Inflammatory macrophage treated with lipopolysaccharide for 1 hour (primary cell): ENCODE measurements around the gene COG2.
A peak's percentile ranks its signal among the peaks of the same experiment; 100 is the strongest.
"Not testable (repeated sequence)": the region's sequence is repeated elsewhere in the genome, so short reads cannot be mapped to it uniquely, and the experiment has no call there.

Experiments used
- DNase-seq, 2 donors: peaks; one replicate each; pipeline ENCODE4 v3.0.0-alpha.2; 2020 to 2022

Gene COG2

DNA sequence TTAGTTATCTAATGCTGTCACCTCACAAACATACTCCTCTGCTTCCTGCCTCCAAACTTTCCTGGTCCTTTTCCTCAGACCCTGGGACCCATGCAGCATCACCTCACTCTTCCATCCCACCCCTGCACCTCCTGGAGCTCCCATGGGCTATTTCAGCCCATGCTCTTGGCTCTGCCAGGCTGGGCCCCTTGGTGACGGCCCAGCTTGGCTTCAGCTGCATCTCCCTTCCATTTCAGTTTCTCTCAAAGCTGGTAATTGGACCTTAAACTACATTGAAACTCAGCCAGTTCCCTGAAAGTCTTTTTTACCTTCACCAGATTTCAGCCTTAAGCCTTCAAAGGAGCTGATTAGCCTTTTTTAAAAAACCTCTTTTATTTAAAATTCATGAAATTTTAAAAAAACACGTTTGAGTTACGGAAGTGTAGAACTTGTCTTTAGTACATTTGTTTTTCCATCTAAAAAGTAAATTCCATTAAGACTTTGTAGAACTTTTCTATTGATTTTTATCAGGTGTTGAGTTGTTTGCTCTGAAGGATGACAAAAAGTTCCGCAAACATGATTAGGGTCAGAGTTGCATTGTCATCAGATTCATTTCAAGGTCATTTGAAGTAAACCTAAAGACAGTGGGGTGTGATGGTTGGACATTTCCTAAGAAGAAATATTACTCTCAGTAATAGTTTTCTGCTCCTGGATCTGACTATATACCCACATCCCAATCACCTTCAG, 38.2 kb downstream of the COG2 start:
- DNase-seq, result no peak

DNA sequence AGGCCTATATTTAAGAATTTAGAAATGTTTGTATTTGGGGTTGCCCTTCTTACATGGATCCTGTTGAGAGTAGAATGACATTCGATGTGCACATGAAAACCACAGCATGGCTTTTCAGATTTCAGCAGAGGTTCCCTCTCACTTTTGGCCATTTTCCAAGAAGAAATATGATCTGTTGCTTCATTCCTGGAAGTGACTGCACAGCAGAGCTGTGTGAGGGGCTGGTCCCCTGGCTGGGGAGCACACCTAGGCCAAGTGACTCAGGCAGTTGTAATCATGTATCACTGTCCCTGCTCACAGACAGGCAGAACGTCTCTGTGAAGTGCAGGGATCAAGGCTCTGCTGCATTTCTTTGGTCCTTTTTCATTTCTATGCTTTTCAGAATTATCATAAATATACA, 39.3 kb downstream of the COG2 start:
- peak; percentile 4 to 17 for DNase-seq

DNA sequence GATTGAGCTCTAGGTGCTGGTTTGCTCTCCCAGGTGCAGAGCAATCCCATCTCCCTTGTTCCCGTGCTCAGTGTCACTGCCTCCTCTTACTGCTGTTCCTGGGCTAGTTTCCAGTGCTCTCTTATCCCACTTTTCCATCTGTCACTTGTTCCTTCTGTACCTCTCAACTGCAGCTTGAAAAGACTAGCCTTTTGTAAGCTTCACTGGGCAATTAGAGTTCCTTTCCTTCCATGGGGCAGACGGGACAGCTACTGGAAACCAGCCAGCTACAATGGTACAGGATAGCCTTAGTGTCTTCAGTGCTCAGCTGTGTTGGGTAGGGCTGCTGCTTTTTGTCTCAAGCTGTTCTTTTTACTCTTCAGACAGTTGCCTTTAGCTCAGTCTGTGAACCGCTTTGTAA, 40.0 kb downstream of the COG2 start:
- DNase-seq, result no peak

DNA sequence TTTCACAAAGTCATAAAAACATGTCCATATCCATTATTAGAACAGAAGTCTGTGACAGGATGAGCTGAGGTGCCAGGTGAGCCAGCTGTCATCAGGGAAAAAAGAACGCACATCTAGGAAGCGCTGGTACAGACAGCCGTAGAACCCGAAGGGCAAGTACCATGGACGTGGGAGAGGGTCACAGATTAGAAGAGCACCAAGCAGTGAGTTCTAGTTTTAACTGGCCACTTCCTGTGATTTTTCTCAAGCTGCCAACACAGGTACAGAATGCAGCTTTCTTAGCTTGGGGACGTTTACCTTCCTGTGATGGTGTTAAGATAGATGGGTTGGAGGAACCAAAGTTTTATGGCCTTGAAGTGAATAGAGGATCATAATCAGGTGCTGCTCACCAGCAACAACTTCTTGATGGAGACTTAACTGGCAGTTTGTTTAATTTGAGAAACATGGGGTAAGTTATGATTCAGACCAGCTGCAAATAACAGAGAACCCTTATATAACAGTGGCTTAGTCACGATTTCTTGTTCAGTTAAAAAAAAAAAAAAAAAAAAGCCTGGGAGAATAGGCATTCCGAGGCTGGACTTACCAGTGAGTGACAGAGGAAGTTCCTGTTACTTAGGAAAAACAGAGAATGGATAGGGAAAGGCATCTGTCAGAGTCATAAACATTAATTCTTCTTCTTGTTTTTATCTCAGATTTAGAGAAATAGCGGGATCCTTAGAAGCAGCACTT, 40.8 kb downstream of the COG2 start:
- no peak for DNase-seq

DNA sequence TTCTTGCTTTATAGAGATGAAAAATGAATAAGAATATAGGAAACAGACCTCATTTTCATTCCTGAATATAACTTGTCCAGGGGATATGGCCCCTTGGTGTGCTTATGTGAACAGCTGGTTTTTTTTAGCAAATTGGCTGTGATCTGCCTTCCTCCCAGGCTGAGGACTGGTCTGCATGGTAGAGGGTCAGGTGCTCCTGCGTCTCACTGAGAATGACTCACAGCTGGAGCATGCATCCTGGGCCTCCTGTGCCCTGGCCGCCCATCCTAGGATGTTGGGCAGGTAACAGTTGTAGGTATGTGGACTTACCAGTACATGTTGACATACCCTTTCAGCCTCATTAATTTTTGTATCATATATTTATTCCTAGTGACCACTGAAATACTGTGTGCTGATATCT, 41.9 kb downstream of the COG2 start:
- no peak for DNase-seq

DNA sequence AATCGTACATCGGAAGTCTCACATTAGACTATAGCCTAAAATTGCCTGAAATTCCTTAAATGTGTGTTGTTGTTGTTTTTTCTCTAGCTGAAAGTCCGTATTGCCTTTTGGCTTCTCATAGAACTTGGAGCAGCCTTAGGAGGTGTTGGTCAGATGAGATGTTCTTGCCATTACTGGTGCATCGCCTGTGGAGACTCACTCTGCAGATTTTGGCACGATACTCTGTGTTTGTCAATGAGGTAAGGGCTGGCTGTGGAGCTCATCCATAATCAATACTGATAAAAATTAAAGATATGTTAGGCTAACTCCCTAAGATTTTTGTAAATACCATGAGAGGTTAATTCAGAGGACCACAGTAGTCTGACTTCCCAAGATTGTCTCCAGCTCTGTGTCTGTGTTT, 42.7 kb downstream of the COG2 start:
- DNase-seq, result no peak

DNA sequence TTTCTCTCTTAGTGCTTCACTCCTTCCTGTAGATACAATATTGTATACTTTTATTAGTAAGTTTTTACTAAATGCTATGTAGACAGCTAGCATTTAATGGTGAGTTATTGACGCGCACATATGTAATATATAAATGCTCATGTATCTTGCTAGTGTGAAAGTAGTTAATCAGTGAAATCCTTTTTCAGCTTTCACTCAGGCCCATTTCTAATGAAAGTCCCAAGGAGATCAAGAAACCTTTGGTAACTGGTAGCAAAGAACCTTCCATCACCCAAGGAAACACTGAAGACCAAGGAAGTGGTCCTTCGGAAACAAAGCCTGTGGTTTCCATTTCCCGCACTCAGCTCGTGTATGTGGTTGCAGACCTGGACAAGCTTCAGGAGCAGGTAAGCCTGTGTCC, 44.5 kb downstream of the COG2 start:
- no peak for DNase-seq

GRCh38 chr1:230690101-230690500, 47.8 kb downstream of the COG2 start:
- DNase-seq, result no peak

GRCh38 chr1:230691615-230692014, 49.3 kb downstream of the COG2 start:
- DNase-seq, result no peak

DNA sequence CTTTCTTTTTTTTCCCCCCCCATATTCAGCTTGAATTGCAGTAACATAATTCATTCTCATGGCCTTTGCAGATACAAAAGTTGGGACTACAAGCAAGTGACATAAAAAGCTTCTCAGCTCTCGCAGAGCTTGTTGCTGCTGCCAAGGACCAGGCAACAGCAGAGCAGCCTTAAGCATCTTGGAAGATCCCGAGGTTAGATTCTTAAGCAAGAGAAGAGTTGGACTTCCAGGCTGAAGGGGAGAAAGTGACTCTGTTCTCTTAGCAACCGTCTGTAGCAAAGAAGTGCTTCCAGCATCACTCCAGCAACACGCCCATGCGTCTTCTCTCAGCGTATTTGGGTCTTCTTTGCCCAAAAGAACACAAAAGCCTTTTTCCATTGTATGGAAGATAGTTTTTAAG, 50.9 kb downstream of the COG2 start:
- no peak for DNase-seq

DNA sequence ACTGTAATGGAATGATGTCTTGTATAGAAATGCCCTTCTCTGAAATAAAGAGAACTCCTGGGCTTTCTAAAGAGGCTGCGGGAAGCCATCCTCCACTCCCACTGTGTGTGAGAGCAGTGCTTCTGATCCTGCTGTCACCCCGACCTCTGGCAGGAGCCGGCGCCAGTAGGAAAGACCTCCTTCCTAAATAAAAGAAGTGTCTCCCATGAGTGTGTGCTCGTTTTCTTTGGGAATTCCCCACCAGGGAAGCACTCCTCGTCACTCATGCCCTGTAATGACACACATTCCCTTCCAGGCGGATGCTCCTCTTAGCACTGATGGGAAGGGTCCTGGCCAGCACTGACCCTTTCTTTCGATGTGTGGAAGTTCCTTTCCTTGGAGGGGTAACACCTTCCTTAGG, 51.5 kb downstream of the COG2 start:
- DNase-seq, result no peak

DNA sequence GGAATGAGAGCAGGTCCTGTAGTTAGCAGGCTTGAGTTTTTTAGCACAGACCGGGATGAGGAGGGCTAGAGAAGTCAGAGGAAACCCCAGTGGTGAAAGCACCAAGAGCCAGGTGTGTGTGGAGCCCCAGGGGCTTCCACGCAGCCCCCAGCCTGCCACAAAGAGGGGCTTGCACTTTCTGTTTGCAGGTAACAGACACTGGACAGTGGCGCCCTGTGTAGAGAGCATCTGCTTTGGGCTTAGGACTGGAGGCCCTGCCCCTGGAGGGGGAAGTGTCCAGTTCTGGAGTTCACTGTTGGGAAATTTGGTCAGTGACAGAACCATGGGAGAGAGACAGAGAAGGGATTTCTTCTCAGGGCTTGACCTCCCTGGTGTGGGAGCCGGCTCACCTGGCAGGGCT, 52.2 kb downstream of the COG2 start:
- no peak for DNase-seq

DNA sequence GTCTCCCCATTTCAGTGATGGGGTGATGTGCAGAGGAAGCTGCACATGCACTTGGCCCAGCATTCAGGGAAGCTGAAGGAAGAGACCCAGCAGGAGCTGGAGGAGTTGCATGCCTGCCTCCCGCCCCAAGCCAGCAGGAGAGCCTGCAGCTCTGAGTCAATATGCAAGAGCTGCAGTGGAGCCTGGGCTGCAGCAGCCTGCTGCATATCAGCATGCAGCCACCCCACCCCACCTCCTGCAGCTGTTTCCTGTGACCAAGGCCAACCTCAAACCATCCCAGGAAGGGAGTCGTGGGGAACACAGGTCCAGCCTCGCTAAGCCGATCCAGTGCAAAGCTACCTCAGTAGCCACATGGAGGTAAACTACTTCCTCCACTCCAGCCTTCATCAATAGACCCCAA, 52.7 kb downstream of the COG2 start:
- no peak for DNase-seq

DNA sequence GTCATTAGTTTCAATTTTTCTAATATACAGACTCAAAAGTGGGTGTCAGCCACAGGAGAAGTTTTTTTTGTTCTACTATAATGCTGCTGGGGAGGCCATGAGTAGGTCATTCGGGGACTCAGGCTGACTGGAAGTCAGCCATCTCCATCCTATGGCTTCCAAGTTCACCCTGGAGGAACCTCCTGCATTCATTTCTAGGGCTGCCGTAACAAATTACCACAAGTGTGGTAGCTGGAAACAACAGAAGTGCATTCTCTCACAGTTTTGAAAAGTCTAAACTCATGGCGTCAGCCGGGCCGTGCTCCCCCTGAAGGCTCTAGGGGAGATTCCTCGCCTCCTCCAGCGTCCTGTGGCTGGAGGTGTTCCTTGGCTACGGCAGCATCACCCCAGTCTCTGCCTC, 53.9 kb downstream of the COG2 start:
- DNase-seq, result no peak

- no peak for DNase-seq
Measured at GRCh38 chr1:230696722-230697437, 54.6 kb downstream of the COG2 start.

GRCh38 chr1:230698130-230698529, 55.8 kb downstream of the COG2 start:
- DNase-seq, result no peak

DNA sequence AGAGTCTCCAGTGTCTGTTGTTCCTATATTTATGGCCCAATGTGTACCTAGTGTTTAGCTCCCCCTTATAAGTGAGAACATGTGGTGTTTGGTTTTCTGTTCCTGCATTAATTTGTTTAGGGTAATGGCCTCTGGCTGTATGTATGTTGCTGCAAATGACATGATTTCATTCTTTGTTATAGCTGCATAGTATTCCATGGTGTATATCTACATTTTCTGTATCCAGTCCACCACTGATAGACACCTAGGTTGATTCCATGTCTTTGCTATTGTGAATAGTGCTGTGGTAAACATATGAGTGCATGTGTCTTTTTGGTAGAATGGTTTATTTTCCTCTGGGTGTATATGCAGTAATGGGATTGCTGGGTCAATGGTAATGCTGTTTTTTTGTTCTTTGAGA, 56.7 kb downstream of the COG2 start:
- not testable (repeated sequence) for DNase-seq

- DNase-seq, result no peak
Measured at GRCh38 chr1:230699716-230700115, 57.4 kb downstream of the COG2 start.

DNA sequence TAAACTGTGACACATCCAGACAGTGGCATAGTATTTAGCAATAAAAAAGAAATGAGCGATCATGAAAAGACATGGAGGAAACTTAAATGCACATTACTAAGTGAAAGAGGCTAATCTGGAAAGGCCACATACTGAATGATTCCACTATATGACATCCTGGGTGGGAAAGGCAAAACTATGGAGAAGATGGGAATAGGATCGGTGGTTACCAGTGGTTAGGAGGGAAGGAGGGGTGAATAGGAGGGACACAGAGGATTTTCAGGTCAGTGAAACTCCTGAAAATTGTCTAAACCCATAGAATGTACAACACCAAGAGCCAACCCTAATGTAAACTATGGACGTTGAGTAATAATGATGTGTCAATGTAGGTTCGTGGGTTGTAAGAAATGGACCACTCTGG, 57.9 kb downstream of the COG2 start:
- no peak for DNase-seq

GRCh38 chr1:230701434-230701833, 59.2 kb downstream of the COG2 start:
- no peak for DNase-seq

DNA sequence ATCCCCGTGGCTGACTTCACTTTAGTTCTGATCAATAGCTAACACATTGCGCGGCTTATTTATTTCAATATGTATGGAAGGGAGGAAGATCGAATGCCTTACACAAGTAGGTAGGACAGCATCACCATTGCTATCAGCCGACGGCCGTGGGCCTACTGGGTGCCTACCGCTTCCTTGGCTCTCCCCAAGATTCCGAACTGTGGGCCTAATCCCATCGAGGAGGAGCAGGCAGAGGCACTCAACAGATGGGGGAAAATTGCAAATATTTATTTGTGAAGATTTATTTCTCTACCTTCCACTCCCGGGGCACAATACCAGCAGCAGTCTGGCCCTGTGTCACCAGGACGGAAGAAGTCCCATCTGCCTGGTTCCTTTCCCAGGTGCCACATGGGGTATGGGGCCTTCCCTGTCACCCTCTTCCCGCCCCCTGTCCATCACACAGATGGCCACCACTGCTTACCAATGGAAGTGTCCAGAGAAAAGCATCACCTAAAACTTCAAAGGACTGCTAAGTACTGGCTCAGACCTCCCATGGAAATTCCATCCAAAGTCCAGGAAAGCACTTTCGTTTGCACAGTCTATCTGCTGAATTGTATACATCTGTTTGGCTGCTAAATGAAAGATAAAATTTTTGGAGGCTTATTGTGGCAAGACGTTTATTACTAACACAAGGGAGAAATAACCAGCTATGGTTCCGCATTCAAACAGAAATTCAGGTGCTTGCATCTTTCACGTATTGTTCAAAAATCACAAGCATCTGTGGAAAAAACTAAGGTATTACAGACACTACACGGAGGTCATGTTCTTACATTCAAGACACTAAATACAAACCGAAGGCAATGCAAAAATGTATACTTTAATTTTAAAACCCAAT, 59.9 kb downstream of the COG2 start:
- no peak for DNase-seq

DNA sequence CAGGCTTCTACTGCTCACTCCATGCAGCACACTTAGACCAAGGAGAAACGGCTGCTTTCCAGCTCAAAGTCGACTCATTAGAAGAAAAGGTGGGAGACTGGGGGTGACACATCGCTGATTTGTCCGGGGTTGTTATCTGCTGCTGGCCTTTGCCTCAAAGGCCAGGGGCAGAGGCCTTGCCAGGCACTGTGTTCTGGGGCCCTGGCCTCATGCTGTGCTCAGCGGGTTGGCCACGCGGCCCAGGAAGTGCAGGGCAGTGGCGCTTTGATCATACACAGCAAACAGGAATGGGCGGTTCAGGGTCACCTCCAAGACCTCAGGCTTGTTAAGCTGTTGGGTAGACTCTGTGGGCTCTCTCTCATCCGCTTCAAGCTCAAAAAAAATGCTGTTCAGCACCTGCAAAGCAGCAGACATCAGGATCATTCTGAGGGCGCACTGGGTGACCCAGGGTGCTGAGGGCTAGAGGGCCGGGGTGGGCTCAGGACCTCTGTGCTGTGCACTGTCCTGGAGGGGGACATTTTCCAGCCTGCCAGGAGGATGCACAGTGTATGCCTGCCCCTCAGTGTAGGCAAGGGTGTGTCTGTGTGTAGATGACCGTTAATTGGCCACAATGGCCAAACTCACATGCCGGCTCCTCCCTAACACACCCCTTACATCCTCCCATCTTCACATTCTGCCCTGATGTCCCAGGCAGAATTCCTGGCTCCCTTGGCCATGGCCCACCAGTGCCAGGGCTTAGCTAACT, 60.8 kb downstream of the COG2 start:
- no peak for DNase-seq
